Smooth muscle cell of trachea (primary cell): ENCODE measurements around the gene PAX8. TPM values are rescaled to one million over a fixed set of nuclear protein-coding genes. Genes with fewer than 3 reads are reported as not detected.

Experiments used
- total RNA-seq: library from RNA; depleted of rRNA; stranded (reverse); fragments of >200 nt; gene quantifications from 2 replicates; pipeline ENCODE4 v1.2.1, GENCODE V29; 2014

PAX8 gene
- total RNA-seq: 0.87 and 1.5 TPM in 2 replicates

GRCh38 chr2:113278742-113279139, at the start of gene PAX8:
PAX8 (minus strand) TSS chr2:113278921; CDS start chr2:113278394, 527 bp downstream.

DNA sequence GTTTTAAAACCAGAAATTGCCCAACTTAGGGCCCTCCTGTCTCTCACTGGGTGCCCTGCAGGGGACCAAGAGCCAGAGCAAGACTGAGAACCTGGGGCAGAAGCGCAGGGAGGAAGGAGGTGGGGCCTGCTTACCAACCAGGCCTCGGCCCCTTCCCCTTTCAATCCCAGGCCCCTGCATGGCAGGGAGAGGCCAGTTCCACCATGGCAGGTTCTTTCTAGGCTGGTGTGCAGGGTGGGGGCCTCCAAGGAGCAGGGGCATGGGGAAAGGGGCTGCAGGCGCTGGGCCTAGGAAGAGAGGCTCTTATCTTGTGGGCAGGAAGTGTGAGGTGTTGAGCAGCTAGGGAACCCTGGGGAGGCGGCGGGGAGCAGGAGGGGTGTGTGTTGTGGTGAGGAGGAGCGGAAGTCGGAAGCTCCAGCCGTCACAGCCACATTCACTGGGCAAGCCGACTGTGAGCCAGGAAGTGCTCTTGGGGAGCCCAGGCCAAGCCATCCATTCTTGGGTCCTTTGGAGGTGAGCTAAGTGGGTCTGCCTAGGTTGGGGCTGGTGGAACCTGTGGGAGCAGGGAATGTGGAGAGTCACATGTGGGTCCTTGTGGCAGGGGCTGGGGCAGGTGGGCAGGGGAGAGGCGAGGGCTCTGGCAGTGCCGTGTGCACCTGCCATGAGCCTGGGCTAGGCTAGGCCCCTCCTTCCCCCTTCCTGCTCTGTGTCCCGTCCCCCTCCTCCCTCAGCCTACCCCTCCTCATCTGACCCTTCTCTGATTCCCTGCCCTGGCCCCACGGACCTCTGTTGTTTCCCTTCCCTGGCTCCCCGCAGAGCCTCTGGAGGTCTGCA, 105.0 kb downstream of the PAX8 start, which contains the start of gene PSD4:
TSS of gene PSD4 (plus strand) at position 430 of the 834 bp plus-strand sequence. CDS start 8,486 bp downstream, outside the sequence.

Other genes starting within 250 kb of the PAX8 start
- gene IL36B, start 226.1 kb downstream of the PAX8 start, total RNA-seq: not detected in 2 replicates
- gene IL36RN, start 219.7 kb downstream of the PAX8 start, total RNA-seq: not detected in 2 replicates
- gene IL1F10, start 211.0 kb downstream of the PAX8 start, total RNA-seq: not detected in 2 replicates
- 0.17 and 1.2 TPM in 2 replicates for gene IL1RN, start 151.3 kb downstream of the PAX8 start, total RNA-seq
- 1.6 and 5.0 TPM in 2 replicates for gene PSD4, start 105.0 kb downstream of the PAX8 start, total RNA-seq
- gene ZNG1B, start 158.8 kb upstream of the PAX8 start, total RNA-seq: 19.7 and 33.0 TPM in 2 replicates
- gene FOXD4L1, start 219.7 kb upstream of the PAX8 start, total RNA-seq: 0.15 and 0.17 TPM in 2 replicates